SU-DHL-6 (cell line): ENCODE results near the gene DLG2.

Source experiments
- H2AFZ ChIP-seq: fragments of 200-600 bp; sonication (generic); 2 replicates; pipeline ENCODE4 v1.6.1; 2014; ENCODE audit warnings: low read depth, mild to moderate bottlenecking, moderate library complexity, mixed read lengths, antibody characterized with exemption, low read length; ENCODE audit not compliant: severe bottlenecking
- H3F3A ChIP-seq: fragments of 200-600 bp; shearing (Covaris generic); 2 replicates; pipeline ENCODE4 v1.6.0; 2016; ENCODE audit warnings: antibody characterized with exemption, mild to moderate bottlenecking; ENCODE audit not compliant: insufficient read depth
- H3K27ac ChIP-seq: fragments of 200-600 bp; sonication (generic); 2 replicates; pipeline ENCODE4 v1.5.1; 2016; ENCODE audit warnings: low read depth, mild to moderate bottlenecking, low read length, moderate library complexity, mixed read lengths
- H3K27me3 ChIP-seq: fragments of 200-600 bp; sonication (generic), shearing (Covaris generic); 2 replicates; pipeline ENCODE4 v1.6.0; 2014; ENCODE audit warnings: mild to moderate bottlenecking, low read length
- H3K36me3 ChIP-seq: fragments of 200-600 bp; sonication (generic); 2 replicates; pipeline ENCODE4 v1.6.1; 2014; ENCODE audit warnings: mild to moderate bottlenecking, low read length, mixed read lengths
- H3K4me2 ChIP-seq: fragments of 300-600, 200-600 bp; shearing (Covaris generic), sonication (generic); 2 replicates; pipeline ENCODE4 v1.6.0; 2014; ENCODE audit warnings: low read length, low read depth, mild to moderate bottlenecking; ENCODE audit not compliant: poor library complexity, severe bottlenecking
- H3K4me3 ChIP-seq: fragments of 200-600 bp; sonication (generic); 2 replicates; pipeline ENCODE4 v1.5.1; 2014; ENCODE audit warnings: antibody characterized with exemption, low read length, mild to moderate bottlenecking, mixed read lengths; ENCODE audit not compliant: insufficient read depth, poor library complexity, severe bottlenecking
- H3K79me2 ChIP-seq: fragments of 200-600 bp; sonication (generic); 2 replicates; pipeline ENCODE4 v1.6.1; 2014; ENCODE audit warnings: mild to moderate bottlenecking, low read length, moderate library complexity; ENCODE audit not compliant: insufficient read depth
- H3K9ac ChIP-seq: fragments of 200-600 bp; sonication (generic); 2 replicates; pipeline ENCODE4 v1.7.0; 2014; ENCODE audit warnings: mild to moderate bottlenecking, low read length
- H3K9me2 ChIP-seq: fragments of 200-600 bp; sonication (generic); replicated peaks from 2 replicates; pipeline ENCODE4 v1.6.1; 2014; ENCODE audit warnings: low read length; ENCODE audit not compliant: insufficient read depth
- H3K9me3 ChIP-seq: fragments of 200-600 bp; sonication (generic); 2 replicates; pipeline ENCODE4 v1.6.1; 2014; ENCODE audit warnings: low read length, mixed read lengths; ENCODE audit not compliant: insufficient read depth
- H4K20me1 ChIP-seq: fragments of 200-600 bp; sonication (generic); 2 replicates; pipeline ENCODE4 v1.6.1; 2014; ENCODE audit warnings: low read depth, mild to moderate bottlenecking, antibody characterized with exemption, low read length, moderate library complexity, mixed read lengths
- EZH2phosphoT487 ChIP-seq: fragments of 200-600 bp; sonication (generic), shearing (Covaris generic); conservative IDR thresholded peaks from 2 replicates; pipeline ENCODE4 v1.6.1; 2018; ENCODE audit warnings: mild to moderate bottlenecking, antibody characterized with exemption, low read length, moderate library complexity, mixed read lengths
- TF ChIP-seq, protein P1 (sequence below): fragments of 200-600 bp; sonication (generic); IDR thresholded peaks from one replicate; pipeline ENCODE4 v1.5.1; 2017; ENCODE audit warnings: antibody characterized with exemption, mild to moderate bottlenecking, low read length, moderate library complexity; ENCODE audit not compliant: insufficient read depth, poor library complexity, severe bottlenecking

DLG2 gene

GRCh38 chr11:83685730-83686129 lies 1941.4 kb downstream of the DLG2 start:
- Histone ChIP-seq H3K9me3 (no peaks in the 10 kb centered on the region), H3K9ac (no peak overlapping the region), H3K9me2 (no peaks in the 10 kb centered on the region), H3K4me2 (no peak overlapping the region), H3F3A (no peaks in the 10 kb centered on the region), H3K27me3 (no peaks in the 10 kb centered on the region), H3K79me2 (no peaks in the 10 kb centered on the region), H3K36me3 (no peaks in the 10 kb centered on the region), H3K4me3 (no peak overlapping the region), H4K20me1 (no peaks in the 10 kb centered on the region), H2AFZ (no peak overlapping the region), H3K27ac (no peak overlapping the region)
- TF ChIP-seq, protein P1, sequence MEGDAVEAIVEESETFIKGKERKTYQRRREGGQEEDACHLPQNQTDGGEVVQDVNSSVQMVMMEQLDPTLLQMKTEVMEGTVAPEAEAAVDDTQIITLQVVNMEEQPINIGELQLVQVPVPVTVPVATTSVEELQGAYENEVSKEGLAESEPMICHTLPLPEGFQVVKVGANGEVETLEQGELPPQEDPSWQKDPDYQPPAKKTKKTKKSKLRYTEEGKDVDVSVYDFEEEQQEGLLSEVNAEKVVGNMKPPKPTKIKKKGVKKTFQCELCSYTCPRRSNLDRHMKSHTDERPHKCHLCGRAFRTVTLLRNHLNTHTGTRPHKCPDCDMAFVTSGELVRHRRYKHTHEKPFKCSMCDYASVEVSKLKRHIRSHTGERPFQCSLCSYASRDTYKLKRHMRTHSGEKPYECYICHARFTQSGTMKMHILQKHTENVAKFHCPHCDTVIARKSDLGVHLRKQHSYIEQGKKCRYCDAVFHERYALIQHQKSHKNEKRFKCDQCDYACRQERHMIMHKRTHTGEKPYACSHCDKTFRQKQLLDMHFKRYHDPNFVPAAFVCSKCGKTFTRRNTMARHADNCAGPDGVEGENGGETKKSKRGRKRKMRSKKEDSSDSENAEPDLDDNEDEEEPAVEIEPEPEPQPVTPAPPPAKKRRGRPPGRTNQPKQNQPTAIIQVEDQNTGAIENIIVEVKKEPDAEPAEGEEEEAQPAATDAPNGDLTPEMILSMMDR: no peak
- TF ChIP-seq EZH2phosphoT487: no peak

DNA sequence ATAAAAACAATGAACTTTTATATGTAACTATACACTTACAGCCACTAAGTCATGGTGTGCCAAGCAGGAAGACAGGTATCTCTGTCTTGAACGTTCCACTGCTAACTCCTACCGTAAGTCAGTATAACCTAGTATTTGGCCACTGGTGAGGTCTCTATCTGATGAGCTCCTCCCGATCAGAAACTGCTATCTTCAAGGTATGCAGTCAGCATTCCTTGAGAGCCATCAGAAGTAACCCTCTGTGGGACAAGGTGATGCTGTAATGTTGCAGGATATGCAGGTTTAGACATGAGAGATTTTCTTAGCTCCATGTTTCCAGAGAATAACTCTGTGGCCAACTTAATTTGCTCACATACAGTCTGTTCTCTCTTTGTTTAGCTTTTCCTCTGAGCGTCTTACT lies 1943.1 kb downstream of the DLG2 start:
- no peak overlapping the region for H3K4me3 ChIP-seq
- no peaks in the 10 kb centered on the region for H3K9me2 ChIP-seq
- H3F3A ChIP-seq: no peaks in the 10 kb centered on the region
- H2AFZ ChIP-seq: no peak overlapping the region
- no peaks in the 10 kb centered on the region for H4K20me1 ChIP-seq
- no peaks in the 10 kb centered on the region for H3K36me3 ChIP-seq
- no peaks in the 10 kb centered on the region for H3K79me2 ChIP-seq
- TF ChIP-seq EZH2phosphoT487: no peak
- TF ChIP-seq, protein P1: no peak
- no peaks in the 10 kb centered on the region for H3K27me3 ChIP-seq
- H3K9ac ChIP-seq: no peak overlapping the region
- H3K9me3 ChIP-seq: no peaks in the 10 kb centered on the region
- no peak overlapping the region for H3K27ac ChIP-seq
- H3K4me2 ChIP-seq: no peak overlapping the region

- Histone ChIP-seq H2AFZ (no peak overlapping the region), H3K9me3 (no peaks in the 10 kb centered on the region), H3K79me2 (no peaks in the 10 kb centered on the region), H3F3A (no peaks in the 10 kb centered on the region), H3K27me3 (no peaks in the 10 kb centered on the region), H3K36me3 (no peaks in the 10 kb centered on the region), H3K27ac (no peak overlapping the region), H3K9me2 (no peaks in the 10 kb centered on the region), H4K20me1 (no peaks in the 10 kb centered on the region), H3K9ac (no peak overlapping the region), H3K4me3 (no peak overlapping the region), H3K4me2 (no peak overlapping the region)
- TF ChIP-seq EZH2phosphoT487: no peak
- TF ChIP-seq, protein P1: no peak
Measured at GRCh38 chr11:83682611-83682973, 1944.6 kb downstream of the DLG2 start.
